H9 (cell line): ENCODE results near the gene SORCS2. TPM values are rescaled to one million over a fixed set of nuclear protein-coding genes. Genes with fewer than 3 reads are reported as not detected.

Source experiments
- DNase-seq: peaks from one replicate; pipeline ENCODE4 v3.0.0-alpha.2; 2017
- H2AFZ ChIP-seq: one replicate; pipeline ENCODE4 v1.6.1; 2013; ENCODE audit warnings: mild to moderate bottlenecking, low read length, control low read depth, moderate library complexity
- H2AK5ac ChIP-seq: 2 replicates; pipeline ENCODE4 v1.6.1; 2013; ENCODE audit warnings: low read length, control low read depth, mixed read lengths; ENCODE audit not compliant: insufficient read length
- H2BK120ac ChIP-seq: one replicate; pipeline ENCODE4 v1.6.1; 2013; ENCODE audit warnings: low read depth, mild to moderate bottlenecking, low read length, control low read depth, inconsistent platforms; ENCODE audit not compliant: poor library complexity, severe bottlenecking
- H2BK12ac ChIP-seq: 2 replicates; pipeline ENCODE4 v1.6.1; 2013; ENCODE audit warnings: low read length, control low read depth, mixed read lengths, low read depth; ENCODE audit not compliant: insufficient read length
- H2BK15ac ChIP-seq: 2 replicates; pipeline ENCODE4 v1.6.1; 2013; ENCODE audit warnings: low read depth, low read length, control low read depth
- H2BK20ac ChIP-seq: one replicate; pipeline ENCODE4 v1.6.1; 2013; ENCODE audit warnings: low read depth, mild to moderate bottlenecking, low read length, control low read depth, inconsistent platforms; ENCODE audit not compliant: poor library complexity, severe bottlenecking
- H2BK5ac ChIP-seq: 2 replicates; pipeline ENCODE4 v1.6.1; 2013; ENCODE audit warnings: low read length, control low read depth, mixed read lengths; ENCODE audit not compliant: insufficient read length
- H3K14ac ChIP-seq: 2 replicates; pipeline ENCODE4 v1.6.1; 2013; ENCODE audit warnings: low read length, control low read depth; ENCODE audit not compliant: insufficient read depth
- H3K18ac ChIP-seq: 2 replicates; pipeline ENCODE4 v1.6.1; 2013; ENCODE audit warnings: low read depth, mild to moderate bottlenecking, mixed read lengths, low read length, control low read depth; ENCODE audit not compliant: insufficient read length
- H3K23ac ChIP-seq: 2 replicates; pipeline ENCODE4 v1.6.1; 2013; ENCODE audit warnings: low read length, control low read depth, mixed read lengths, low read depth; ENCODE audit not compliant: insufficient read length
- H3K23me2 ChIP-seq: 2 replicates; pipeline ENCODE4 v1.6.1; 2013; ENCODE audit warnings: low read depth, mild to moderate bottlenecking, mixed read lengths, low read length, control low read depth; ENCODE audit not compliant: insufficient read length, poor library complexity, severe bottlenecking
- H3K27ac ChIP-seq: 2 replicates; pipeline ENCODE4 v1.5.1; 2013; ENCODE audit warnings: low read length, control low read depth, mixed read lengths, low read depth; ENCODE audit not compliant: insufficient read length
- H3K27me3 ChIP-seq: 2 replicates; pipeline ENCODE4 v1.6.1; 2013; ENCODE audit warnings: low read length, control low read depth, inconsistent platforms; ENCODE audit not compliant: insufficient read depth
- H3K4ac ChIP-seq: 2 replicates; pipeline ENCODE4 v1.6.1; 2013; ENCODE audit warnings: low read depth, mild to moderate bottlenecking, control low read depth, inconsistent platforms, low read length, moderate library complexity
- H3K4me1 ChIP-seq: 2 replicates; pipeline ENCODE4 v1.6.1; 2013; ENCODE audit warnings: low read length, control low read depth, inconsistent platforms; ENCODE audit not compliant: insufficient read depth
- H3K4me2 ChIP-seq: 2 replicates; pipeline ENCODE4 v1.6.1; 2013; ENCODE audit warnings: low read length, control low read depth, mixed read lengths; ENCODE audit not compliant: insufficient read length, insufficient read depth
- H3K56ac ChIP-seq: 2 replicates; pipeline ENCODE4 v1.6.1; 2013; ENCODE audit warnings: low read depth, mild to moderate bottlenecking, mixed read lengths, low read length, control low read depth; ENCODE audit not compliant: insufficient read length
- H3K79me1 ChIP-seq: 2 replicates; pipeline ENCODE4 v1.6.1; 2013; ENCODE audit warnings: low read depth, mild to moderate bottlenecking, moderate library complexity, low read length, control low read depth, inconsistent platforms; ENCODE audit not compliant: insufficient read depth, poor library complexity, severe bottlenecking
- H3K79me2 ChIP-seq: 2 replicates; pipeline ENCODE4 v1.6.1; 2013; ENCODE audit warnings: low read length, control low read depth, inconsistent platforms; ENCODE audit not compliant: insufficient read depth
- H3K9ac ChIP-seq: 2 replicates; pipeline ENCODE4 v1.6.1; 2013; ENCODE audit warnings: low read length, control low read depth, mixed read lengths; ENCODE audit not compliant: insufficient read length; ENCODE audit errors: extremely low read depth
- H3K9me3 ChIP-seq: one replicate; pipeline ENCODE4 v1.6.1; 2013; ENCODE audit warnings: low read depth, low read length, inconsistent platforms; ENCODE audit not compliant: control insufficient read depth
- H3T11ph ChIP-seq: one replicate; pipeline ENCODE4 v1.6.1; 2013; ENCODE audit warnings: mild to moderate bottlenecking, low read length, control low read depth, inconsistent platforms
- H4K20me1 ChIP-seq: one replicate; pipeline ENCODE4 v1.6.1; 2013; ENCODE audit not compliant: control insufficient read depth, insufficient read length, insufficient read depth
- H4K5ac ChIP-seq: 2 replicates; pipeline ENCODE4 v1.6.1; 2013; ENCODE audit warnings: low read depth, mild to moderate bottlenecking, mixed read lengths, low read length, control low read depth; ENCODE audit not compliant: insufficient read length
- H4K8ac ChIP-seq: replicated peaks from 2 replicates; pipeline ENCODE4 v1.6.1; 2013; ENCODE audit warnings: low read length, control low read depth, mixed read lengths, low read depth; ENCODE audit not compliant: insufficient read length
- H4K91ac ChIP-seq: 2 replicates; pipeline ENCODE4 v1.6.1; 2013; ENCODE audit warnings: low read depth, mild to moderate bottlenecking, moderate library complexity, mixed read lengths, low read length, control low read depth; ENCODE audit not compliant: insufficient read length
- H3K27ac Mint-ChIP-seq, 3 experiments: 2 replicates in 2 of 3; 3 replicates in 1 of 3; pipeline ENCODE4 v1.8.0; 2020 to 2021; ENCODE audit warnings: mixed read lengths in 3 of 3, mild to moderate bottlenecking in 1 of 3, moderate library complexity in 1 of 3
- H3K27me3 Mint-ChIP-seq: 2 replicates; pipeline ENCODE4 v1.8.0; 2021; ENCODE audit warnings: low read depth, mild to moderate bottlenecking, moderate library complexity, mixed read lengths
- H3K36me3 Mint-ChIP-seq, 3 experiments: 2 replicates in 2 of 3; 3 replicates in 1 of 3; pipeline ENCODE4 v1.8.0; 2020 to 2021; ENCODE audit warnings: low read depth in 3 of 3, mixed read lengths in 3 of 3; ENCODE audit not compliant: insufficient read depth in 1 of 3
- H3K4me1 Mint-ChIP-seq, 2 experiments: 2 replicates each; pipeline ENCODE4 v1.8.0; 2020; ENCODE audit warnings: mixed read lengths in 2 of 2
- H3K4me3 Mint-ChIP-seq, 2 experiments: 2 replicates in 1 of 2; 3 replicates in 1 of 2; pipeline ENCODE4 v1.8.0; 2020 to 2021; ENCODE audit warnings: mild to moderate bottlenecking in 2 of 2, mixed read lengths in 2 of 2, moderate library complexity in 1 of 2
- H3K9me3 Mint-ChIP-seq, 2 experiments: 2 replicates in 1 of 2; 3 replicates in 1 of 2; pipeline ENCODE4 v1.8.0; 2020; ENCODE audit warnings: mild to moderate bottlenecking in 2 of 2, mixed read lengths in 2 of 2, moderate library complexity in 1 of 2
- WGBS: extraction: QIAGEN DNeasy Blood & Tissue Kit; methylation state at CpG from one replicate; pipeline ENCODE4 v1.1.7; 2013; ENCODE audit warnings: missing lambda C conversion rate, low lambda C conversion rate, mixed read lengths; ENCODE audit not compliant: insufficient read length; ENCODE audit errors: extremely low coverage; 5-methylcytosine and 5-hydroxymethylcytosine counted together
- total RNA-seq: library from RNA; stranded (reverse); gene quantifications from 2 replicates; pipeline ENCODE4 v1.2.1, GENCODE V29; 2021
- TF ChIP-seq, protein P1 (sequence below): fragments of 200-600 bp; sonication (generic); conservative IDR thresholded peaks from 3 replicates; pipeline ENCODE4 v1.8.0; 2021; ENCODE audit warnings: antibody characterized with exemption, mild to moderate bottlenecking

Gene SORCS2
- total RNA-seq, 1 experiment from 2014 or later, result 0.57 TPM

DNA sequence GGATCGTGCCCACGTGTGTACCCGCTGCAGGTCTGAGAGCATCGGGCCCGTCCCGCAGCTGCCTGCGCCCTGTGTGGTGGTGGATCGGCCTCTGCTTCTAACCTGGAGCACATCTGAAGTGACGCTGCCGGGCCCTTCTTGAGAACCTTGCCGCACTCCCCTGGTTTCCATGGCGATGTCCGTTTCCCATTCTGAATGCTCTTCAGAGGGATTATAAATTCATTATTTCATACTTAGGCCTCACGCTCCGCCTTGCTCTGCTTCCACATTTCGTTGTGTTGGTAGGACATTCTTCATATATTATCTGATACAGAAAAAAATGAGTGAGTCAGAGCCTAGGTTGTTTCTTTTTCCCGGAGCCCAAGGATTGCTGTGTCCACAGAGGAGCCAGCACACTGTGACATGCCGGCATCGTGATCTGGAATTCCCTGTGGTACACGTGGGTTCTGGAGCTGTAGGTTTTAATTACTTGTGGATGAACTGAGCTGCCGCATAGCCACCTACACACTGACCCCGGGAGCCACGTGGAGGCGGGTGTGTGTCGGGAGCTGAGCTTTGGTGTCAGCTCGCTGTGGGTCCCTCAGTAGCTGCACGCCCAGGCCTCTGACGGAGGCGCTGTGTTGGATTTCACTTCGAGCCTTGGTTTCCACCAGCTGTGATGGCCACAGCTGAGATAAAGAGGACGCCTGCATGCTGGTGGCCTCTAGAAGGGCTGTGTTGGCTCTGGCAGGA is 179.0 kb downstream of the SORCS2 start:
- no CpG with 5 or more reads among the region's 31 CpGs for WGBS
- Histone ChIP-seq H2BK12ac (no peak overlapping the region), H3K4ac (no peak overlapping the region), H3K4me1 (peaks cover 4% of the 10 kb centered on the region; the same call in 1 of the 2 replicates), H3K27ac (no peak overlapping the region), H2BK120ac (no peak overlapping the region), H3K23me2 (no peaks in the 10 kb centered on the region), H2BK5ac (no peak overlapping the region), H2AK5ac (no peak overlapping the region), H3K9ac (no peak overlapping the region), H2BK20ac (no peak overlapping the region), H3K79me2 (no peaks in the 10 kb centered on the region), H4K20me1 (no peaks in the 10 kb centered on the region), H4K91ac (peak overlapping the region; percentile 62), H3K18ac (no peak overlapping the region), H3K9me3 (no peaks in the 10 kb centered on the region), H3K27me3 (no peaks in the 10 kb centered on the region), H3K79me1 (no peaks in the 10 kb centered on the region), H3T11ph (no peak overlapping the region), H3K4me2 (no peak overlapping the region), H3K14ac (peak overlapping the region; percentile 40; the same call in 1 of the 2 replicates), H4K8ac (no peak overlapping the region), H4K5ac (no peak overlapping the region), H2BK15ac (no peak overlapping the region), H2AFZ (no peak overlapping the region), H3K56ac (no peak overlapping the region), H3K23ac (no peak overlapping the region)
- no peak overlapping the region for H3K4me3 Mint-ChIP-seq
- TF ChIP-seq, protein P1, sequence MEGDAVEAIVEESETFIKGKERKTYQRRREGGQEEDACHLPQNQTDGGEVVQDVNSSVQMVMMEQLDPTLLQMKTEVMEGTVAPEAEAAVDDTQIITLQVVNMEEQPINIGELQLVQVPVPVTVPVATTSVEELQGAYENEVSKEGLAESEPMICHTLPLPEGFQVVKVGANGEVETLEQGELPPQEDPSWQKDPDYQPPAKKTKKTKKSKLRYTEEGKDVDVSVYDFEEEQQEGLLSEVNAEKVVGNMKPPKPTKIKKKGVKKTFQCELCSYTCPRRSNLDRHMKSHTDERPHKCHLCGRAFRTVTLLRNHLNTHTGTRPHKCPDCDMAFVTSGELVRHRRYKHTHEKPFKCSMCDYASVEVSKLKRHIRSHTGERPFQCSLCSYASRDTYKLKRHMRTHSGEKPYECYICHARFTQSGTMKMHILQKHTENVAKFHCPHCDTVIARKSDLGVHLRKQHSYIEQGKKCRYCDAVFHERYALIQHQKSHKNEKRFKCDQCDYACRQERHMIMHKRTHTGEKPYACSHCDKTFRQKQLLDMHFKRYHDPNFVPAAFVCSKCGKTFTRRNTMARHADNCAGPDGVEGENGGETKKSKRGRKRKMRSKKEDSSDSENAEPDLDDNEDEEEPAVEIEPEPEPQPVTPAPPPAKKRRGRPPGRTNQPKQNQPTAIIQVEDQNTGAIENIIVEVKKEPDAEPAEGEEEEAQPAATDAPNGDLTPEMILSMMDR, result no peak
- peaks cover 7 to 10% of the 10 kb centered on the region in 2 experiments for H3K4me1 Mint-ChIP-seq
- H3K27me3 Mint-ChIP-seq, result no peaks in the 10 kb centered on the region; the same call in 1 of the 2 replicates
- no peaks in the 10 kb centered on the region for H3K9me3 Mint-ChIP-seq
- H3K36me3 Mint-ChIP-seq, result no peaks in the 10 kb centered on the region
- DNase-seq, result no peak
- H3K27ac Mint-ChIP-seq, result no peak overlapping the region
